GM18508 (cell line): ENCODE results near the gene DPM3.

Experiments used
- ATAC-seq: cut with Tn5 transposase; IDR thresholded peaks from one replicate; pipeline ENCODE4 v1.9.1; 2021; ENCODE audit warnings: moderate number of reproducible peaks; ENCODE audit not compliant: insufficient read depth, unreplicated experiment

The DPM3 gene

GRCh38 chr1:155104605-155105534, 35.5 kb downstream of the DPM3 start:
- no peak for ATAC-seq

GRCh38 chr1:155103325-155103724, 37.0 kb downstream of the DPM3 start:
- ATAC-seq = no peak

GRCh38 chr1:155099331-155099730, 41.0 kb downstream of the DPM3 start:
- ATAC-seq = no peak

GRCh38 chr1:155094622-155094948, 45.7 kb downstream of the DPM3 start:
- ATAC-seq = no peak

- no peak for ATAC-seq
Measured at GRCh38 chr1:155093911-155094621, 46.3 kb downstream of the DPM3 start.

GRCh38 chr1:155092641-155093040, 47.7 kb downstream of the DPM3 start:
- no peak for ATAC-seq

GRCh38 chr1:155092131-155092530, 48.2 kb downstream of the DPM3 start:
- no peak for ATAC-seq

GRCh38 chr1:155091071-155092051, 49.0 kb downstream of the DPM3 start:
- no peak for ATAC-seq
